Spleen (tissue), 11 donors: ENCODE data around the gene PITPNC1. TPM values are rescaled to one million over a fixed set of nuclear protein-coding genes. Genes with fewer than 3 reads are reported as not detected.

Source experiments
- DNase-seq: peaks from one replicate; pipeline ENCODE4 v3.0.0-alpha.2; 2020
- H3K27ac ChIP-seq, 8 donors: fragments of 200-600 bp; sonication (generic) in 7 of 8; 1 replicate in 4 of 8; 2 replicates in 4 of 8; pipeline versions ENCODE4 v1.5.0 to v1.8.0; 2016 to 2021; ENCODE audit warnings: inconsistent platforms in 4 of 8, mild to moderate bottlenecking in 4 of 8, moderate library complexity in 1 of 8
- H3K27me3 ChIP-seq, 7 donors: fragments of 200-600 bp; sonication (generic) in 6 of 7; replicated peaks in 1 of 7; 1 replicate in 4 of 7; 2 replicates in 3 of 7; pipeline versions ENCODE4 v1.5.0 to v1.8.0; 2016 to 2021; ENCODE audit warnings: inconsistent platforms in 3 of 7, mild to moderate bottlenecking in 1 of 7
- H3K36me3 ChIP-seq, 6 donors: fragments of 200-600 bp; sonication (generic) in 5 of 6; 1 replicate in 4 of 6; 2 replicates in 2 of 6; pipeline versions ENCODE4 v1.5.0 to v1.8.0; 2016 to 2021; ENCODE audit warnings: inconsistent platforms in 2 of 6
- H3K4me1 ChIP-seq, 6 donors: fragments of 200-600 bp; sonication (generic) in 5 of 6; 1 replicate in 3 of 6; 2 replicates in 3 of 6; pipeline versions ENCODE4 v1.5.0 to v1.8.0; 2016 to 2021; ENCODE audit warnings: inconsistent platforms in 3 of 6
- H3K4me3 ChIP-seq, 8 donors: fragments of 200-600 bp; sonication (generic) in 7 of 8; 1 replicate in 4 of 8; 2 replicates in 4 of 8; pipeline versions ENCODE4 v1.5.0 to v1.8.0; 2016 to 2021; ENCODE audit warnings: inconsistent platforms in 4 of 8, mild to moderate bottlenecking in 4 of 8, moderate library complexity in 2 of 8
- H3K9me3 ChIP-seq, 8 donors: fragments of 200-600 bp; sonication (generic) in 7 of 8; 1 replicate in 4 of 8; 2 replicates in 4 of 8; pipeline versions ENCODE4 v1.5.0 to v1.8.0; 2016 to 2021; ENCODE audit warnings: inconsistent platforms in 4 of 8
- POLR2A ChIP-seq, 3 donors: fragments of 450-650 bp; IDR thresholded peaks; one replicate each; pipeline ENCODE4 v1.5.1; 2017; ENCODE audit warnings: antibody characterized with exemption in 3 of 3, mild to moderate bottlenecking in 1 of 3
- POLR2AphosphoS5 ChIP-seq, 3 donors: sonication (generic); formaldehyde crosslinking; IDR thresholded peaks; one replicate each; pipeline ENCODE4 v1.5.1; 2017; ENCODE audit warnings: antibody characterized with exemption in 3 of 3
- WGBS, 5 donors: extraction: QIAGEN DNeasy Blood & Tissue Kit in 3 of 5; methylation state at CpG; one replicate each; pipeline versions ENCODE4 v1.1.5 to v1.1.7; 2013 to 2018; 5-methylcytosine and 5-hydroxymethylcytosine counted together
- intact Hi-C: fragments of 100-400 bp; cut with DNase I; formaldehyde crosslinking; loops from one replicate; pipeline ENCODE4 v1.15.0; 2023; ENCODE audit warnings: low total_unique reads
- polyA plus RNA-seq, 3 donors: library from polyadenylated mRNA; stranded (reverse); fragments of 200-250 nt; gene quantifications; one replicate each; pipeline ENCODE4 v1.2.1, GENCODE V29; 2013
- total RNA-seq, 7 donors: library from RNA; depleted of rRNA in 3 of 7; stranded (reverse); fragments of >200 nt in 3 of 7; fragmentation: NEBNext Ultra II Directional in 4 of 7; extraction: Animal tissue kit (Norgen Biotek cat#: 25700) in 4 of 7; gene quantifications; one replicate each; pipeline versions ENCODE4 v1.1.0 to v1.2.1, GENCODE V29; 2016 to 2021
- TF ChIP-seq, protein P1 (sequence below), 11 experiments: fragments of 200-600 bp in 7 of 11; fragments of 450-650 bp in 4 of 11; sonication (generic) in 4 of 11; IDR thresholded peaks in 8 of 11; conservative IDR thresholded peaks in 3 of 11; 1 replicate in 7 of 11; 2 replicates in 4 of 11; pipeline versions ENCODE4 v1.4.0 to v1.8.0; 2016 to 2021; ENCODE audit warnings: antibody characterized with exemption in 11 of 11, inconsistent platforms in 4 of 11, mild to moderate bottlenecking in 1 of 11
- donor health status: healthy with polysubstance abuse.
- donor health status: DM: no; HTN: no; CAD: no; lungs with moderate emphysema.
- donor health status: DM: no; HTN: no; CAD: no.
- donor health status: Bipolar disorder and iron deficiency.
- donor health status: healthy.
- donor health status: DM: no; HTN: no; CAD: no.
- donor health status: DM: yes; HTN: yes; CAD: no.

Gene PITPNC1
- total and polyA plus RNA-seq, 10 donors: 5.8 to 33.8 (median 18.8) TPM

DNA sequence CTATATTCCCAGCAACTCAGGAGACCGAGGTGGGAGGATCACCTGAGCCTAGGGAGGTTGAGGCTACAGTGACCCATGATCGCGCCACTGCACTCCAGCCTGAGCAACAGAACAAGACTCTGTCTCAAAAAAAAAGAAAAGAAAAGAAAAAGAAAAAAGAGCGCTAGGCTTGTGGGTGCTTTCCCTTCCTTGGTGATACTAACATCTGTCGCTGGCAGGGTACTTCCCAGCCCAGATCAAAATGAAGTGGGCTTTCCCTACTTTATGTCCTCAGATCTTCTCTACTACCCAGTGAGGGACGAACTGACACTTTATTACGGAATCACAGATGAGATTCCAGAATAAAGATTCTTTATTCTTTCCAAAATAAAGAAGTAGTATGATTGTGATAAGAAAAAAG is 236.9 kb downstream of the PITPNC1 start:
- intact Hi-C loops: no loop called here
- 78 to 92% (median 91%) methylated on average over 7 of the region's 7 CpGs for WGBS, 5 donors

DNA sequence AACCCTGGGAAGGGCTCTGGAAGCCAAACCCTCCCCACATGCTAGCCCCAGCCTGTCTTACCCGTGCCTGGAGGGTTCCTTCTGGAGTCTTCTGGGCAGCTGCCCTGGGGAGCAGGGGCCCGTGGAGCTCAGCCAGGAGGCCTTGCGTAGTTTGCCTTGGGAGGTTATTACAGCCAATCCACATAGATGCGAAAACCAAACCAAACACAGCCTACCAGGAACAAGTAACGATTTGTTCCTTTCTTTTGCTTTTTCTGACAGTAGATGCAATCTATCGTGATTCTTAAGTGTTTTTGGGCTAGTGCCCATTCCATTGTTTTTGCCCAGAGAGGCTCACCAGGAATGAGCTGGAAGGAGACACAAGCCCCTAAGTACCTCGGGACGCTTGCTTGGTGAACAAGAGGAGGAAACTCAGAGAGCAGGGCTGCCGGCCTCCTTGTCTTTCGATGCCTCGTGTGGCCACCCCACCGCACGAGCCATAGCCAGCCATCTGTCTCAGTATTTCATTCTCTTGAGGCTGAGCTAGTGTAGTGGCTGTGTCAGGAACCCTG is 238.0 kb downstream of the PITPNC1 start:
- Histone ChIP-seq H3K36me3 (peaks cover 0 to 4% (median 0%) of the 10 kb centered on the region in 6 donors), H3K27ac (no peak overlapping the region), H3K4me3 (no peak overlapping the region), H3K4me1 (no peaks in the 10 kb centered on the region), H3K9me3 (no peaks in the 10 kb centered on the region), H3K27me3 (no peaks in the 10 kb centered on the region)
- WGBS, 5 donors: 83 to 93% (median 88%) methylated on average over 13 of the region's 13 CpGs
- intact Hi-C loops: no loop called here
- TF ChIP-seq, protein P1, sequence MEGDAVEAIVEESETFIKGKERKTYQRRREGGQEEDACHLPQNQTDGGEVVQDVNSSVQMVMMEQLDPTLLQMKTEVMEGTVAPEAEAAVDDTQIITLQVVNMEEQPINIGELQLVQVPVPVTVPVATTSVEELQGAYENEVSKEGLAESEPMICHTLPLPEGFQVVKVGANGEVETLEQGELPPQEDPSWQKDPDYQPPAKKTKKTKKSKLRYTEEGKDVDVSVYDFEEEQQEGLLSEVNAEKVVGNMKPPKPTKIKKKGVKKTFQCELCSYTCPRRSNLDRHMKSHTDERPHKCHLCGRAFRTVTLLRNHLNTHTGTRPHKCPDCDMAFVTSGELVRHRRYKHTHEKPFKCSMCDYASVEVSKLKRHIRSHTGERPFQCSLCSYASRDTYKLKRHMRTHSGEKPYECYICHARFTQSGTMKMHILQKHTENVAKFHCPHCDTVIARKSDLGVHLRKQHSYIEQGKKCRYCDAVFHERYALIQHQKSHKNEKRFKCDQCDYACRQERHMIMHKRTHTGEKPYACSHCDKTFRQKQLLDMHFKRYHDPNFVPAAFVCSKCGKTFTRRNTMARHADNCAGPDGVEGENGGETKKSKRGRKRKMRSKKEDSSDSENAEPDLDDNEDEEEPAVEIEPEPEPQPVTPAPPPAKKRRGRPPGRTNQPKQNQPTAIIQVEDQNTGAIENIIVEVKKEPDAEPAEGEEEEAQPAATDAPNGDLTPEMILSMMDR (IDR thresholded peaks at IDR 0.05 in 8 of 11, conservative IDR thresholded peaks at IDR 0.05 in 3 of 11): no peak
- TF ChIP-seq POLR2AphosphoS5 (IDR thresholded peaks at IDR 0.05): no peak
- no peak for TF ChIP-seq POLR2A (IDR thresholded peaks at IDR 0.05)
- no peak for DNase-seq

More for the DNA sequence above, 236.9 kb downstream of the PITPNC1 start:
- DNase-seq: no peak
- Histone ChIP-seq H3K27ac (no peak overlapping the region), H3K9me3 (no peaks in the 10 kb centered on the region), H3K4me3 (no peak overlapping the region), H3K27me3 (no peaks in the 10 kb centered on the region), H3K4me1 (no peaks in the 10 kb centered on the region), H3K36me3 (no peaks in the 10 kb centered on the region)
- no peak for TF ChIP-seq POLR2A (IDR thresholded peaks at IDR 0.05)
- TF ChIP-seq, protein P1 (IDR thresholded peaks at IDR 0.05 in 8 of 11, conservative IDR thresholded peaks at IDR 0.05 in 3 of 11): no peak
- TF ChIP-seq POLR2AphosphoS5 (IDR thresholded peaks at IDR 0.05): no peak

DNA sequence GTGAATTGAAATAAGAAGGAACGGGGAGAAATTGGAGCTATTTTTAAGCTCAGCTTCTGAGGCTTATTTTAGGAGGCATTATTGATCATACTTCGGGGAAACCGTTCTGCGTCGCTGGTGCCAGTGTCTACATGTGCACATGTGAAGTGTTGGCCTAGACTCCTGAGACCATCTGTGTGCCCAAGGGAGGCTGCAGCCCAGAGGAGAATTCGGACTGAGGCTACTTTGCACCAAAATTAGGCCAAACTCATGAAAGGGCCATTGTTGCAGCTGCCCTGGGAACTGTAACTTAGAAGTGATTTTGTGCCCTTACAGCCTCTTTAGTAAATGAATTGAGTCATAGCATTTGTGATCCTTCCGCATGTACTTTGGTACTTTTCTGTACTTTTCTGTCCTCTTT is 238.7 kb downstream of the PITPNC1 start:
- 92 to 96% (median 96%) methylated on average over 7 of the region's 7 CpGs for WGBS, 5 donors
- DNase-seq: no peak
- H3K36me3 ChIP-seq: peaks cover 0 to 8% (median 0%) of the 10 kb centered on the region in 6 donors
- intact Hi-C loops: no loop called here
- no peak overlapping the region for H3K4me3 ChIP-seq
- no peaks in the 10 kb centered on the region for H3K27me3 ChIP-seq
- H3K27ac ChIP-seq: no peak overlapping the region
- no peaks in the 10 kb centered on the region for H3K4me1 ChIP-seq
- no peaks in the 10 kb centered on the region for H3K9me3 ChIP-seq
- TF ChIP-seq POLR2AphosphoS5 (IDR thresholded peaks at IDR 0.05) (no peak), POLR2A (IDR thresholded peaks at IDR 0.05) (no peak)
- TF ChIP-seq, protein P1 (IDR thresholded peaks at IDR 0.05 in 8 of 11, conservative IDR thresholded peaks at IDR 0.05 in 3 of 11): no peak

DNA sequence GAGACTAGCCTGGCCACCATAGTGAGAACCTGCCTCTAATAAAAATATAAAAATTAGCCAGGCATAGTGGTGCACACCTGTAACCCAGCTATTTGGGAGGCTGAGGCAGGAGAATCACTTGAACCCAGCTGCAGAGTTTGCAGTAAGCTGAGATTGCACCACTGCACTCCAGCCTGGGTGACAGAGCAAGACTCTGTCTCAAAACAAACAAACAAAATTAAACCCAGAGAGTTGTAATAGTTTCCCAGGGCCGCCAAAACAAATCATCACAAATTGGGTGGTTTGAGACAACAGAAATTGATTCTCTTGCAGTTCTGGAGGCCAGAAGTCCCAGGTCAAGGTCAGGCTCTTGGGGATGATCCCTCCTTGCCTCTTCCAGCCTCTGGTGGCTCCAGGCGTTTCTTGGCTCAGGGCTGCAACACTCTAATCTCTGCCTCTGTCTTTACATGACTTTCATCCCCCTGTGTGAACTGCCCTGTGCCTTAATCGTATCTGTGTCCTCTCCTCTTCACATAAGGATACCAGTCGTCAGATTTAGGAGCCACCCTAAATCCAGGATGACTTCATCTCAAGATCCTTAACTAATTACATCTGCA is 240.3 kb downstream of the PITPNC1 start:
- no peak overlapping the region for H3K27ac ChIP-seq
- H3K9me3 ChIP-seq: no peaks in the 10 kb centered on the region
- TF ChIP-seq POLR2A (IDR thresholded peaks at IDR 0.05) (no peak), POLR2AphosphoS5 (IDR thresholded peaks at IDR 0.05) (no peak)
- TF ChIP-seq, protein P1 (IDR thresholded peaks at IDR 0.05 in 8 of 11, conservative IDR thresholded peaks at IDR 0.05 in 3 of 11): no peak
- H3K36me3 ChIP-seq: peaks cover 0 to 8% (median 0%) of the 10 kb centered on the region in 6 donors
- H3K4me3 ChIP-seq: no peak overlapping the region
- intact Hi-C loops: no loop called here
- 80 to 93% (median 89%) methylated on average over 4 of the region's 4 CpGs for WGBS, 5 donors
- H3K4me1 ChIP-seq: no peaks in the 10 kb centered on the region
- DNase-seq: peak; percentile 6
- no peaks in the 10 kb centered on the region for H3K27me3 ChIP-seq
